ENCODE data around the gene TNIK. TPM values are rescaled to one million over a fixed set of nuclear protein-coding genes. Genes with fewer than 3 reads are reported as not detected.

The TNIK gene
- polyA plus RNA-seq, 1 donor = 32.3 TPM

GRCh38 chr3:171470714-171471227 is 10.6 kb upstream of the TNIK start:
- H3K4me1 ChIP-seq (ENCODE audit: control insufficient read depth, insufficient read depth, low read length) = peaks cover 12% of the 10 kb centered on the region
- H3K9me3 ChIP-seq (ENCODE audit: control insufficient read depth, low read depth, low read length) = no peaks in the 10 kb centered on the region
- peak; percentile 40 to 62 for DNase-seq
- no peaks in the 10 kb centered on the region for H3K27me3 ChIP-seq (ENCODE audit: control insufficient read depth, insufficient read depth, low read length)
- H3K4me3 ChIP-seq (ENCODE audit: low read length) = no peak overlapping the region
- WGBS (ENCODE audit: insufficient coverage, low lambda C conversion rate) = no CpG with 5 or more reads among the region's 1 CpG
- no peaks in the 10 kb centered on the region for H3K36me3 ChIP-seq (ENCODE audit: control insufficient read depth, insufficient read depth, low read length)
- peak overlapping the region; percentile 20 for H3K27ac ChIP-seq (ENCODE audit: low read length)

- Histone ChIP-seq H3K9me3 (ENCODE audit: control insufficient read depth, low read depth, low read length) (no peaks in the 10 kb centered on the region), H3K27ac (ENCODE audit: low read length) (no peak overlapping the region), H3K4me3 (ENCODE audit: low read length) (no peak overlapping the region), H3K4me1 (ENCODE audit: control insufficient read depth, insufficient read depth, low read length) (peaks cover 12% of the 10 kb centered on the region), H3K36me3 (ENCODE audit: control insufficient read depth, insufficient read depth, low read length) (no peaks in the 10 kb centered on the region), H3K27me3 (ENCODE audit: control insufficient read depth, insufficient read depth, low read length) (no peaks in the 10 kb centered on the region)
- 100% methylated on average over 2 of the region's 3 CpGs for WGBS (ENCODE audit: insufficient coverage, low lambda C conversion rate)
- no peak for DNase-seq
These were observed 9.2 kb upstream of the TNIK start for GRCh38 chr3:171469376-171469775.

- no peak for DNase-seq
- peaks cover 12% of the 10 kb centered on the region for H3K4me1 ChIP-seq (ENCODE audit: control insufficient read depth, insufficient read depth, low read length)
- 92% methylated on average over 2 of the region's 6 CpGs for WGBS (ENCODE audit: insufficient coverage, low lambda C conversion rate)
- no peaks in the 10 kb centered on the region for H3K27me3 ChIP-seq (ENCODE audit: control insufficient read depth, insufficient read depth, low read length)
- H3K4me3 ChIP-seq (ENCODE audit: low read length) = no peak overlapping the region
- no peaks in the 10 kb centered on the region for H3K36me3 ChIP-seq (ENCODE audit: control insufficient read depth, insufficient read depth, low read length)
- H3K27ac ChIP-seq (ENCODE audit: low read length) = no peak overlapping the region
- H3K9me3 ChIP-seq (ENCODE audit: control insufficient read depth, low read depth, low read length) = no peaks in the 10 kb centered on the region
These were observed 8.2 kb upstream of the TNIK start for GRCh38 chr3:171468296-171468906.

- H3K4me1 ChIP-seq (ENCODE audit: control insufficient read depth, insufficient read depth, low read length) = peaks cover 6% of the 10 kb centered on the region
- no peaks in the 10 kb centered on the region for H3K36me3 ChIP-seq (ENCODE audit: control insufficient read depth, insufficient read depth, low read length)
- DNase-seq = no peak
- peaks cover 2% of the 10 kb centered on the region for H3K27me3 ChIP-seq (ENCODE audit: control insufficient read depth, insufficient read depth, low read length)
- H3K9me3 ChIP-seq (ENCODE audit: control insufficient read depth, low read depth, low read length) = no peaks in the 10 kb centered on the region
- H3K27ac ChIP-seq (ENCODE audit: low read length) = no peak overlapping the region
- H3K4me3 ChIP-seq (ENCODE audit: low read length) = no peak overlapping the region
- WGBS (ENCODE audit: insufficient coverage, low lambda C conversion rate) = no CpG with 5 or more reads among the region's 3 CpGs
These were observed 5.6 kb upstream of the TNIK start for GRCh38 chr3:171465763-171466162.

GRCh38 chr3:171464462-171464861 is 4.3 kb upstream of the TNIK start:
- Histone ChIP-seq H3K27me3 (ENCODE audit: control insufficient read depth, insufficient read depth, low read length) (peaks cover 2% of the 10 kb centered on the region), H3K9me3 (ENCODE audit: control insufficient read depth, low read depth, low read length) (no peaks in the 10 kb centered on the region), H3K36me3 (ENCODE audit: control insufficient read depth, insufficient read depth, low read length) (no peaks in the 10 kb centered on the region), H3K4me1 (ENCODE audit: control insufficient read depth, insufficient read depth, low read length) (peaks cover 3% of the 10 kb centered on the region), H3K27ac (ENCODE audit: low read length) (no peak overlapping the region), H3K4me3 (ENCODE audit: low read length) (no peak overlapping the region)
- no peak for DNase-seq
- WGBS (ENCODE audit: insufficient coverage, low lambda C conversion rate) = no CpG with 5 or more reads among the region's 3 CpGs

GRCh38 chr3:171462224-171462623 is 2.0 kb upstream of the TNIK start:
- Histone ChIP-seq H3K9me3 (ENCODE audit: control insufficient read depth, low read depth, low read length) (no peaks in the 10 kb centered on the region), H3K4me3 (ENCODE audit: low read length) (no peak overlapping the region), H3K4me1 (ENCODE audit: control insufficient read depth, insufficient read depth, low read length) (peaks cover 9% of the 10 kb centered on the region), H3K27ac (ENCODE audit: low read length) (no peak overlapping the region), H3K27me3 (ENCODE audit: control insufficient read depth, insufficient read depth, low read length) (peaks cover 2% of the 10 kb centered on the region), H3K36me3 (ENCODE audit: control insufficient read depth, insufficient read depth, low read length) (no peaks in the 10 kb centered on the region)
- 0% methylated on average over 1 of the region's 1 CpG for WGBS (ENCODE audit: insufficient coverage, low lambda C conversion rate)
- no peak for DNase-seq

GRCh38 chr3:171461525-171461917 is 1.3 kb upstream of the TNIK start:
- 20% methylated on average over 1 of the region's 2 CpGs for WGBS (ENCODE audit: insufficient coverage, low lambda C conversion rate)
- DNase-seq = no peak
- peaks cover 2% of the 10 kb centered on the region for H3K27me3 ChIP-seq (ENCODE audit: control insufficient read depth, insufficient read depth, low read length)
- peaks cover 12% of the 10 kb centered on the region for H3K4me1 ChIP-seq (ENCODE audit: control insufficient read depth, insufficient read depth, low read length)
- H3K36me3 ChIP-seq (ENCODE audit: control insufficient read depth, insufficient read depth, low read length) = no peaks in the 10 kb centered on the region
- H3K9me3 ChIP-seq (ENCODE audit: control insufficient read depth, low read depth, low read length) = no peaks in the 10 kb centered on the region
- H3K4me3 ChIP-seq (ENCODE audit: low read length) = peak overlapping the region; percentile 75
- peak overlapping the region; percentile 79 for H3K27ac ChIP-seq (ENCODE audit: low read length)

- H3K4me3 ChIP-seq (ENCODE audit: low read length) = peak overlapping the region; percentile 75
- H3K36me3 ChIP-seq (ENCODE audit: control insufficient read depth, insufficient read depth, low read length) = no peaks in the 10 kb centered on the region
- no CpG with 5 or more reads among the region's 51 CpGs for WGBS (ENCODE audit: insufficient coverage, low lambda C conversion rate)
- peak; percentile 49 to 81 for DNase-seq
- peaks cover 14% of the 10 kb centered on the region for H3K4me1 ChIP-seq (ENCODE audit: control insufficient read depth, insufficient read depth, low read length)
- H3K9me3 ChIP-seq (ENCODE audit: control insufficient read depth, low read depth, low read length) = no peaks in the 10 kb centered on the region
- H3K27ac ChIP-seq (ENCODE audit: low read length) = peak overlapping the region; percentile 79
- H3K27me3 ChIP-seq (ENCODE audit: control insufficient read depth, insufficient read depth, low read length) = peaks cover 2% of the 10 kb centered on the region
These were observed 720 bp upstream of the TNIK start for GRCh38 chr3:171460725-171461524.

GRCh38 chr3:171459137-171459941 is 866 bp downstream of the TNIK start:
- Histone ChIP-seq H3K27me3 (ENCODE audit: control insufficient read depth, insufficient read depth, low read length) (peaks cover 2% of the 10 kb centered on the region), H3K4me3 (ENCODE audit: low read length) (peak overlapping the region; percentile 75), H3K36me3 (ENCODE audit: control insufficient read depth, insufficient read depth, low read length) (no peaks in the 10 kb centered on the region), H3K27ac (ENCODE audit: low read length) (peak overlapping the region; percentile 79), H3K9me3 (ENCODE audit: control insufficient read depth, low read depth, low read length) (no peaks in the 10 kb centered on the region), H3K4me1 (ENCODE audit: control insufficient read depth, insufficient read depth, low read length) (peaks cover 14% of the 10 kb centered on the region)
- peak; percentile 40 to 84 for DNase-seq
- 0% methylated on average over 2 of the region's 36 CpGs for WGBS (ENCODE audit: insufficient coverage, low lambda C conversion rate)

- Histone ChIP-seq H3K4me3 (ENCODE audit: low read length) (peak overlapping the region; percentile 75), H3K27me3 (ENCODE audit: control insufficient read depth, insufficient read depth, low read length) (peaks cover 2% of the 10 kb centered on the region), H3K36me3 (ENCODE audit: control insufficient read depth, insufficient read depth, low read length) (no peaks in the 10 kb centered on the region), H3K4me1 (ENCODE audit: control insufficient read depth, insufficient read depth, low read length) (peaks cover 16% of the 10 kb centered on the region), H3K27ac (ENCODE audit: low read length) (peak overlapping the region; percentile 79), H3K9me3 (ENCODE audit: control insufficient read depth, low read depth, low read length) (no peaks in the 10 kb centered on the region)
- WGBS (ENCODE audit: insufficient coverage, low lambda C conversion rate) = no CpG with 5 or more reads among the region's 6 CpGs
- DNase-seq = no peak
These were observed 1.4 kb downstream of the TNIK start for GRCh38 chr3:171458864-171459136.

All from large intestine (tissue), 3 donors.